ENCODE results near the gene PHACTR1. TPM values are rescaled to one million over a fixed set of nuclear protein-coding genes. Genes with fewer than 3 reads are reported as not detected.

PHACTR1 gene
- total and polyA plus RNA-seq, 2 experiments from 2014 or later, result 11.2 to 33.9 TPM

GRCh38 chr6:13295576-13295975 lies 579.0 kb downstream of the PHACTR1 start:
- peaks cover 22% of the 10 kb centered on the region for H3K36me3 ChIP-seq
- H3K4me1 ChIP-seq (ENCODE audit: low read depth), result peaks cover 15% of the 10 kb centered on the region

DNA sequence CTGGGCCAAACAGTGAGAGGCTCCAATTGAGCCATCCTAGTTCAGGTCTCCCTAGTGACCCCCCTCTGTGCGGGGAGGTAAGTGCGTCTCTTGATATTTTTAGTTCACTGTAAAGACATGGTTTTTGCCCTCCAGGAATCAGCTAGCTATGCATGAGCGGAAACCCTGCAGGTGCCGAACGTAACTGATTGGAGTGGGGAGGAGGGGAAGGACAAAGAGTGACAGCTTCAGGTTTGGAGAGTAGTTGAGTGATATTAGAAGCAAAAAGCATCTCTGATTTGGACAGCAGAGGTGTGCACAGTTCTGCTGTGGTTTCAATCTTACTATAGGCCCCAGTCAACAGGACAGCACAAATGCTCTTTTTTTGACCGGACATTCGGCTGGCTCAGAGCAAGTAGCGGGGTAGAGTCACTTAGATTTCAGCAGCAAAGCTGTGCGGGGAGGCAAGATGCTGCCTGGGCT lies 580.0 kb downstream of the PHACTR1 start:
- Histone ChIP-seq H3K9me3 (ENCODE audit: low read depth) (no peaks in the 10 kb centered on the region), H3K4me1 (ENCODE audit: low read depth) (peaks cover 15% of the 10 kb centered on the region), H3K36me3 (peaks cover 22% of the 10 kb centered on the region), H3K27me3 (no peaks in the 10 kb centered on the region), H3K4me3 (no peak overlapping the region), H3K27ac (peak overlapping the region; percentile 58)
- DNase-seq (ENCODE audit: low read depth in 1 of 2, low spot score in 1 of 2), result peak in 1 of 2 donors; percentile 62
- TF ChIP-seq CTCF (IDR thresholded peaks at IDR 0.05; ENCODE audit: low read depth, low read length), result no peak

More at GRCh38 chr6:13295576-13295975, 579.0 kb downstream of the PHACTR1 start:
- H3K27ac ChIP-seq, result peak overlapping the region; percentile 24
- no peaks in the 10 kb centered on the region for H3K27me3 ChIP-seq
- no peak for DNase-seq (ENCODE audit: low read depth in 1 of 2, low spot score in 1 of 2)
- H3K9me3 ChIP-seq (ENCODE audit: low read depth), result no peaks in the 10 kb centered on the region
- no peak overlapping the region for H3K4me3 ChIP-seq
- TF ChIP-seq CTCF (IDR thresholded peaks at IDR 0.05; ENCODE audit: low read depth, low read length), result no peak

DNA sequence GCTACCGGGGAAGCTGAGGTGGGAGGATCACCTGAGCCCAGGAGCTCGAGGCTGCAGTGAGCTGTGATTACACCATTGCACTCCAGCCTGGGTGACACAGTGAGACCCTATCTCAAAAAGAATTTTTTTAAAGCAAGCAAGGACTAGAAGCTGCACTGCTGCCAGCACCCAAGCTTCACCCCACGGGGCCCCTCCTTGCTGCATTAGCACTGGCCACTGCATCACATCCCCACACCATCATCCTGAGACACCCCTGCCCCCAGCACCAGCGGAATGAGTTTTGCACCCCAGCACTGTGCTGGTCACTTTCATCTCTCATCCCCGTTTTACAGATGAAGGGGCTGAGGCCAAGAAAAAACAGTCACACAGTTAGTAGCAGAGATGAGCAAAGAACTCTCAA lies 580.8 kb downstream of the PHACTR1 start:
- DNase-seq (ENCODE audit: low read depth in 1 of 2, low spot score in 1 of 2), result no peak
- Histone ChIP-seq H3K9me3 (ENCODE audit: low read depth) (no peaks in the 10 kb centered on the region), H3K4me1 (ENCODE audit: low read depth) (peaks cover 15% of the 10 kb centered on the region), H3K4me3 (no peak overlapping the region), H3K27ac (no peak overlapping the region), H3K27me3 (no peaks in the 10 kb centered on the region), H3K36me3 (peaks cover 20% of the 10 kb centered on the region)
- no peak for TF ChIP-seq CTCF (IDR thresholded peaks at IDR 0.05; ENCODE audit: low read depth, low read length)

GRCh38 chr6:13298446-13298845 lies 581.9 kb downstream of the PHACTR1 start:
- H3K27ac ChIP-seq, result no peak overlapping the region
- H3K4me1 ChIP-seq (ENCODE audit: low read depth), result peaks cover 21% of the 10 kb centered on the region
- H3K27me3 ChIP-seq, result no peaks in the 10 kb centered on the region
- TF ChIP-seq CTCF (IDR thresholded peaks at IDR 0.05; ENCODE audit: low read depth, low read length), result no peak
- H3K4me3 ChIP-seq, result no peak overlapping the region
- no peak for DNase-seq (ENCODE audit: low read depth in 1 of 2, low spot score in 1 of 2)
- no peaks in the 10 kb centered on the region for H3K9me3 ChIP-seq (ENCODE audit: low read depth)
- H3K36me3 ChIP-seq, result peaks cover 17% of the 10 kb centered on the region

GRCh38 chr6:13299403-13299821 lies 582.8 kb downstream of the PHACTR1 start:
- Histone ChIP-seq H3K27ac (no peak overlapping the region), H3K4me3 (no peak overlapping the region), H3K36me3 (peaks cover 12% of the 10 kb centered on the region), H3K27me3 (no peaks in the 10 kb centered on the region), H3K9me3 (ENCODE audit: low read depth) (no peaks in the 10 kb centered on the region), H3K4me1 (ENCODE audit: low read depth) (peaks cover 30% of the 10 kb centered on the region)
- DNase-seq (ENCODE audit: low read depth in 1 of 2, low spot score in 1 of 2), result no peak
- no peak for TF ChIP-seq CTCF (IDR thresholded peaks at IDR 0.05; ENCODE audit: low read depth, low read length)
